ENCODE measurements around the gene SLC44A4. TPM values are rescaled to one million over a fixed set of nuclear protein-coding genes. Genes with fewer than 3 reads are reported as not detected.

SLC44A4 gene
- total and polyA plus RNA-seq, 9 of the 15 experiments (the other 6 are each of a cell fraction or from before 2014, with no cell fraction given): 7.9 to 18.6 (median 11.2) TPM

- peak in 1 of 2 experiments; percentile 28; a peak in 1 of 4 replicates for TF ChIP-seq SIN3A (IDR thresholded peaks at IDR 0.05; ENCODE audit: borderline replicate concordance in 2 of 2, control insufficient read depth in 1 of 2, low read depth in 2 of 2, low read length in 2 of 2)
- TF ChIP-seq MYNN (IDR thresholded peaks at IDR 0.05): 0 out of 2 replicates have a peak, but pooled peaks have one; percentile 35
- TF ChIP-seq MYNN (CRISPR knock-in tag; IDR thresholded peaks at IDR 0.05): no peak
- TF ChIP-seq U2AF1 (optimal IDR thresholded peaks at IDR 0.05; ENCODE audit: low read depth, low read length): peak; percentile 19
- peak; percentile 94 for TF ChIP-seq FIP1L1 (IDR thresholded peaks at IDR 0.05; ENCODE audit: low read depth, low read length, poor library complexity, severe bottlenecking)
- TF ChIP-seq ID3 (CRISPR knock-in tag; IDR thresholded peaks at IDR 0.05): no peak
- peak; percentile 86; the same call in 1 of the 2 replicates for TF ChIP-seq ID3 (tag; IDR thresholded peaks at IDR 0.05)
- no peak for TF ChIP-seq CSDE1 (IDR thresholded peaks at IDR 0.05)
- TF ChIP-seq ESRRA (IDR thresholded peaks at IDR 0.05; ENCODE audit: borderline replicate concordance, low read depth): peak; percentile 65
- TF ChIP-seq OTX1 (CRISPR knock-in tag; IDR thresholded peaks at IDR 0.05): no peak
- TF ChIP-seq ERF (CRISPR knock-in tag; IDR thresholded peaks at IDR 0.05): peak; percentile 94
- TF ChIP-seq ZBTB12 (CRISPR knock-in tag; IDR thresholded peaks at IDR 0.05): 0 out of 2 replicates have a peak, but pooled peaks have one; percentile 13
- TF ChIP-seq ZBED1 (IDR thresholded peaks at IDR 0.05): no peak; the same call in 1 of the 2 replicates
- TF ChIP-seq HDAC6 (IDR thresholded peaks at IDR 0.05; ENCODE audit: low read depth, low read length): no peak
- TF ChIP-seq NFE2L1 (tag; IDR thresholded peaks at IDR 0.05; ENCODE audit: borderline replicate concordance, low read depth): no peak
- TF ChIP-seq ZNF280B (CRISPR knock-in tag; IDR thresholded peaks at IDR 0.05): 0 out of 2 replicates have a peak, but pooled peaks have one; percentile 9
- no peak for TF ChIP-seq ELF4 (CRISPR knock-in tag; IDR thresholded peaks at IDR 0.05)
- peak; percentile 47; the same call in 1 of the 2 replicates for TF ChIP-seq MAX (CRISPR knock-in tag; IDR thresholded peaks at IDR 0.05)
- TF ChIP-seq MAZ (CRISPR knock-in tag; conservative IDR thresholded peaks at IDR 0.05 in 1 of 2, IDR thresholded peaks at IDR 0.05 in 1 of 2): peak; percentile 91 to 99
- peak; percentile 89 for TF ChIP-seq POLR2G (IDR thresholded peaks at IDR 0.05; ENCODE audit: low read depth, low read length)
- peak; percentile 45 for TF ChIP-seq CREB1 (IDR thresholded peaks at IDR 0.05)
- TF ChIP-seq CREB1 (CRISPR knock-in tag; IDR thresholded peaks at IDR 0.05): peak; percentile 31; the same call in 1 of the 2 replicates
Measured at GRCh38 chr6:31901953-31902643, 23.3 kb upstream of the SLC44A4 start, which contains the start of gene ZBTB12 (continued).
